GM23338 (cell line): ENCODE data around the gene CCDC178.

Experiments
- CREB1 ChIP-seq: fragments of 250-450 bp; sonication (Bioruptor Pico); IDR thresholded peaks from 2 replicates; pipeline ENCODE4 v1.5.0; 2020; ENCODE audit warnings: low read depth, mild to moderate bottlenecking, moderate library complexity
- CTCF ChIP-seq, 2 experiments: fragments of 200-600 bp in 1 of 2; sonication (generic) in 1 of 2; conservative IDR thresholded peaks; 2 replicates each; pipeline versions ENCODE4 v1.5.1 to v1.6.1; 2016 to 2017; ENCODE audit warnings: antibody characterized with exemption in 2 of 2, low read depth in 2 of 2, mild to moderate bottlenecking in 2 of 2, moderate library complexity in 1 of 2
- EZH2 ChIP-seq: fragments of 200-600 bp; sonication (generic); IDR thresholded peaks from one replicate; pipeline ENCODE4 v1.8.0; 2017; ENCODE audit warnings: antibody characterized with exemption, mild to moderate bottlenecking, low read depth; ENCODE audit not compliant: unreplicated experiment
- EZH2phosphoT487 ChIP-seq: fragments of 200-600 bp; sonication (generic); IDR thresholded peaks from one replicate; pipeline ENCODE4 v1.8.1; 2018; ENCODE audit warnings: antibody characterized with exemption; ENCODE audit not compliant: unreplicated experiment
- POLR2AphosphoS5 ChIP-seq: IDR thresholded peaks from 2 replicates; pipeline ENCODE4 v1.6.1; 2016; ENCODE audit warnings: antibody characterized with exemption, low read depth
- TF ChIP-seq, protein P1 (sequence below): IDR thresholded peaks from one replicate; pipeline ENCODE4 v1.6.1; 2018; ENCODE audit warnings: antibody characterized with exemption; ENCODE audit not compliant: unreplicated experiment

DNA sequence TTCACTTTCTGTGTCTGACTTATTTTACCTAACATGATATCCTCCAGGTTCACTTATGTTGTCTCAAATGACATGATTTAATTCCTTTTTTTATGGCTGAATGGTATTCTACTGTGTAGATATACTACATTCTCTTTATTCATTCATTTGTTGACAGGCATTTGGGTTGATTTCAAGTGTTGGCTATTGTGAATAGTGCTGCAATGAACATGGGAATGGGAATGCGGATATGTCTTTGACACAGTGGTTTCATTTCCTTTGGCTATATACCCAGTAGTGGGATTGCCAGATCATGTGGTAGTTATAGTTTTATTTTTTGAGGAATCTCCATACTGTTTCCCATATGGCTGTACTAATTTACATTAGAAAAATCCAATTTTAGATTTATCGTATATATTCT is 472.3 kb downstream of the CCDC178 start:
- TF ChIP-seq CTCF (conservative IDR thresholded peaks at IDR 0.05; ENCODE audit: low read depth in 2 of 2) (no peak), EZH2phosphoT487 (no peak), POLR2AphosphoS5 (no peak), EZH2 (no peak), CREB1 (CRISPR knock-in tag) (no peak)
- TF ChIP-seq, protein P1, sequence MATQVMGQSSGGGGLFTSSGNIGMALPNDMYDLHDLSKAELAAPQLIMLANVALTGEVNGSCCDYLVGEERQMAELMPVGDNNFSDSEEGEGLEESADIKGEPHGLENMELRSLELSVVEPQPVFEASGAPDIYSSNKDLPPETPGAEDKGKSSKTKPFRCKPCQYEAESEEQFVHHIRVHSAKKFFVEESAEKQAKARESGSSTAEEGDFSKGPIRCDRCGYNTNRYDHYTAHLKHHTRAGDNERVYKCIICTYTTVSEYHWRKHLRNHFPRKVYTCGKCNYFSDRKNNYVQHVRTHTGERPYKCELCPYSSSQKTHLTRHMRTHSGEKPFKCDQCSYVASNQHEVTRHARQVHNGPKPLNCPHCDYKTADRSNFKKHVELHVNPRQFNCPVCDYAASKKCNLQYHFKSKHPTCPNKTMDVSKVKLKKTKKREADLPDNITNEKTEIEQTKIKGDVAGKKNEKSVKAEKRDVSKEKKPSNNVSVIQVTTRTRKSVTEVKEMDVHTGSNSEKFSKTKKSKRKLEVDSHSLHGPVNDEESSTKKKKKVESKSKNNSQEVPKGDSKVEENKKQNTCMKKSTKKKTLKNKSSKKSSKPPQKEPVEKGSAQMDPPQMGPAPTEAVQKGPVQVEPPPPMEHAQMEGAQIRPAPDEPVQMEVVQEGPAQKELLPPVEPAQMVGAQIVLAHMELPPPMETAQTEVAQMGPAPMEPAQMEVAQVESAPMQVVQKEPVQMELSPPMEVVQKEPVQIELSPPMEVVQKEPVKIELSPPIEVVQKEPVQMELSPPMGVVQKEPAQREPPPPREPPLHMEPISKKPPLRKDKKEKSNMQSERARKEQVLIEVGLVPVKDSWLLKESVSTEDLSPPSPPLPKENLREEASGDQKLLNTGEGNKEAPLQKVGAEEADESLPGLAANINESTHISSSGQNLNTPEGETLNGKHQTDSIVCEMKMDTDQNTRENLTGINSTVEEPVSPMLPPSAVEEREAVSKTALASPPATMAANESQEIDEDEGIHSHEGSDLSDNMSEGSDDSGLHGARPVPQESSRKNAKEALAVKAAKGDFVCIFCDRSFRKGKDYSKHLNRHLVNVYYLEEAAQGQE: no peak
